Measurements from ENCODE around the gene ATF7IP.
"Not testable (repeated sequence)": the region's sequence is repeated elsewhere in the genome, so short reads cannot be mapped to it uniquely, and the experiment has no call there.

ATF7IP gene, protein sequence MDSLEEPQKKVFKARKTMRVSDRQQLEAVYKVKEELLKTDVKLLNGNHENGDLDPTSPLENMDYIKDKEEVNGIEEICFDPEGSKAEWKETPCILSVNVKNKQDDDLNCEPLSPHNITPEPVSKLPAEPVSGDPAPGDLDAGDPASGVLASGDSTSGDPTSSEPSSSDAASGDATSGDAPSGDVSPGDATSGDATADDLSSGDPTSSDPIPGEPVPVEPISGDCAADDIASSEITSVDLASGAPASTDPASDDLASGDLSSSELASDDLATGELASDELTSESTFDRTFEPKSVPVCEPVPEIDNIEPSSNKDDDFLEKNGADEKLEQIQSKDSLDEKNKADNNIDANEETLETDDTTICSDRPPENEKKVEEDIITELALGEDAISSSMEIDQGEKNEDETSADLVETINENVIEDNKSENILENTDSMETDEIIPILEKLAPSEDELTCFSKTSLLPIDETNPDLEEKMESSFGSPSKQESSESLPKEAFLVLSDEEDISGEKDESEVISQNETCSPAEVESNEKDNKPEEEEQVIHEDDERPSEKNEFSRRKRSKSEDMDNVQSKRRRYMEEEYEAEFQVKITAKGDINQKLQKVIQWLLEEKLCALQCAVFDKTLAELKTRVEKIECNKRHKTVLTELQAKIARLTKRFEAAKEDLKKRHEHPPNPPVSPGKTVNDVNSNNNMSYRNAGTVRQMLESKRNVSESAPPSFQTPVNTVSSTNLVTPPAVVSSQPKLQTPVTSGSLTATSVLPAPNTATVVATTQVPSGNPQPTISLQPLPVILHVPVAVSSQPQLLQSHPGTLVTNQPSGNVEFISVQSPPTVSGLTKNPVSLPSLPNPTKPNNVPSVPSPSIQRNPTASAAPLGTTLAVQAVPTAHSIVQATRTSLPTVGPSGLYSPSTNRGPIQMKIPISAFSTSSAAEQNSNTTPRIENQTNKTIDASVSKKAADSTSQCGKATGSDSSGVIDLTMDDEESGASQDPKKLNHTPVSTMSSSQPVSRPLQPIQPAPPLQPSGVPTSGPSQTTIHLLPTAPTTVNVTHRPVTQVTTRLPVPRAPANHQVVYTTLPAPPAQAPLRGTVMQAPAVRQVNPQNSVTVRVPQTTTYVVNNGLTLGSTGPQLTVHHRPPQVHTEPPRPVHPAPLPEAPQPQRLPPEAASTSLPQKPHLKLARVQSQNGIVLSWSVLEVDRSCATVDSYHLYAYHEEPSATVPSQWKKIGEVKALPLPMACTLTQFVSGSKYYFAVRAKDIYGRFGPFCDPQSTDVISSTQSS

DNA sequence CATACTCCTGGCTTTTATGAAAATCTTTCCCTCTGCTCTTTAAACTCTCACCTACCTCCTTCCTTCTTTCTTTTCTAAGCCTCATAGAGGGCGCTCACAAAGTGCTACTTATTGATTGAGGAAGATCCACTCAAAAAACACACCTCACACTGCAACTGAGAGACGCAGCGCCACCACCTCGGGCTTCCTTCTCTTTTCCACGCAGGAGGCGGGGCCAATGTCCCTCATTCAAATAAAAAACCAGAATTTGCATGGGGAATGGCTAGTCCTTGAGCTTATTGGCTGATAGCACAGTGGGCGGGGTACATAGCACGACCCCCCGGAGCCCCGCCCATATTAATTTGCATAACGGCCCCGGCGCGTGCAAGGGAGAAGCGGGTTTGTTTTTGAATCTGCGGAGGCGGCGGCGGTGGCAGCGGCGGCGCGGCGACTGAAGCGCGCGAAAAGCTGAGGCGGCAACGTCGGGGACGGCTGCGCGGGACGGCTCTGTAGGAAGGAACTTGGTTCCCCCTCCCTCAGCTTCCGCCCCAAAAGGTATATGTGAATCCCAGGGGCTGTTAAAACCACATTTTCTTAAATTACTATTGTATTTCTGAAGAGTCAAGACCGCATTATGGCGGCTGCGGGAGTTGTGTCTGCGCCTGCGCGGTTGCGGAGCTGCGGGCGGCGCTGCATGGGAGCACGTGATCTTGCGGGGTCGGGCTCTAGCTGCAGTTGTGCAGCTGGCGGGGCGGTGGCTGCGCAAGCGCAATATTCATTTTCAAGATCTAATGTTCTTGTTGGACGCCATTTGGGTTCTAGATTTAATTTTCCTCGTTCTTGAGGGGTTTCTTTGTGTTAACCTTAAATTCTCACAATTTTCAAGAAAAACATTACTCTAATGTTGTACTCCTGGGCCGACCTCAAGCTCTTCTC is at the start of gene ATF7IP:
TSS of gene ATF7IP (plus strand) at position 389 of the 915 bp plus-strand sequence. CDS start 58,234 bp downstream, outside the sequence.
- DNase-seq, result peak; percentile 96

- DNase-seq, result no peak
Observed at GRCh38 chr12:14317362-14318146, 47.9 kb upstream of the ATF7IP start.

DNA sequence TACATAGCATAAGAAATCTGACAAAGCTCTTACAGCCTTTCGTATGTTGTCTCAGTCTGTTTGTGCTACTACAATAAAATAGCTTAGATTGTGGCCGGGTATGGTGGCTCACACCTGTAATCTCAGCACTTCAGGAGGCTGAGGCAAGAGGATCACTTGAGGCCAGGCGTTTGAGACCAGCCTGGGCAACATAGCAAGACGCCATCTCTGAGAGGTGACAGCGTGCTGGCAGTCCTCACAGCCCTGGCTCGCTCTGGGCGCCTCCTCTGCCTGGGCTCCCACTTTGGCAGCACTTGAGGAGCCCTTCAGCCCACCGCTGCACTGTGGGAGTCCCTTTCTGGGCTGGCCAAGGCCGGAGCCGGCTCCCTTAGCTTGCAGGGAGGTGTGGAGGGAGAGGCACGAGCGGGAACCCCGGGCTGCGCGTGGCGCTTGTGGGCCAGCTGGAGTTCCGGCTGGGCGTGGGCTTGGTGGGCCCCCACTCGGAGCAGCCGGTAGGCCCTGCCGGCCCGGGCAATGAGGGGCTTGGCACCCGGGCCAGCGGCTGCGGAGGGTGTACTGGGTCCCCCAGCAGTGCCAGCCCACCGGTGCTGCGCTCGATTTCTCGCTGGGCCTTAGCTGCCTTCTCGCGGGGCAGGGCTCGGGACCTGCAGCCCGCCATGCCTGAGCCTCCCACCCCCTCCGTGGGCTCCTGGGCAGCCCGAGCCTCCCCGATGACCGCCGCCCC is 45.6 kb upstream of the ATF7IP start:
- not testable (repeated sequence) for DNase-seq

DNA sequence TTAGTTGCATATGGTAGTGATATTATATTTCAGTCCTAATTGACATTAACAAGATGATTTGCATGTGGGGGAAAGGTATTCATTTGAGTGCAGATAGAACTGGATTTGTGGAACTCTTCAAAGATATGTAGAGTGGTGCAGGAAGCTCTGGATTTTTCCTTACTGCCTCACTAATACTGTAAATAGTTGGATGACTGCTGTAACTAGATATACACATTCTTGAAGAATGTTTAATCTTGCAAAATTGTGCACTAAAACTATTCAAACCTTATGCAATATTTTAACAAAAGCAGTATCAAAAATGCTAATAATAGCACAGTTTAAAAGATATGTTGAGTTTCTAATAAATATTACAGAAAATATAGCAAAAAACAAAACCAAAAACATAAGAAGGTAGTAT is 43.1 kb upstream of the ATF7IP start:
- no peak for DNase-seq

DNA sequence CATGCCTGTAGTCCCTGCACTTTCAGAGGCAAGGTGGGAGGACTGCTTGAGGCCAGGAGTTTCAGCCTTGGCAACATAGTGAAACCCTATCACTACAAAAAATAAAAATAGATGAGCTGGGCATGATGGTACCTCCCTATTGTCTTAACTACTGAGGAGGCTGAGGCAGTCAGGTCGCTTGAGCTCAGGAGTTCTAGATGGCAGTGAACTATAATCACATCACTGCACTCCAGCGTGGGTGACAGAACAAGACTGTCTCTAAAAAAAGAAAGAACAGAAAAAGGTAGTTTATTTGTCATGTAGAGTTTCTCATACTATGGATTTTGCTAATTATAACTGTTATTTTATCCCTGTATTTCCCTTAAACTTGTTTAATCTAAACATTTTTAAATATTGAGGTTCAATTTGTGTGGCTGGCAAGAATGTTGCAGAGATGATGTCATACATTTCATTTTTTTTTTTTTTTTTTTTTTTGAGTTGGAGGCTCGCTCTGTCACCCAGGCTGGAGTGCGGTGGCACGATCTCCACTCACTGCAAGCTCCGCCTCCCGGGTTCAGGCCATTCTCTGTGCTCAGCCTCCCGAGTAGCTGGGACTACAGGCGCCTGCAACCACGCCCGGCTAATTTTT is 39.7 kb upstream of the ATF7IP start:
- no peak for DNase-seq

- no peak for DNase-seq
Observed at GRCh38 chr12:14326699-14327098, 38.8 kb upstream of the ATF7IP start.

DNA sequence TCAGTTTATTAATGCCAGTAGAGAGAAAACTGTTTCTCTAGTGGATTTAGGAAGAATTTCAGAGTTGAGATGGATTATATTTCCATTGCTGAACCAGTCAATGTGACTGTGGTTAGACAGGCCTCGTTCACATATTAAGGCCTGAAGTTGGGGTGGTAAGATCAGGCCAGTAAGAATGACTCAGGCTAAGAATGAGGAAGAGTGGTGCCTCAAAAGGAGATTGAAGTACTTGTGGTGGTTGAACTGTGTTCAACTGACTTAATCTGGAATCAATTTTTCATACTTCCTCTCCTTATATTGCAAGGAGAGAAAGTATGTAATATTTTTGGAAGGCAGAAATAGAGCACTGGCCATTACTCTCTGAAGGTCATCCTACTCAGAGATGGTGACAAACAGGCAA is 37.8 kb upstream of the ATF7IP start:
- no peak for DNase-seq

- DNase-seq, result no peak
Observed at GRCh38 chr12:14332482-14332881, 33.0 kb upstream of the ATF7IP start.

DNA sequence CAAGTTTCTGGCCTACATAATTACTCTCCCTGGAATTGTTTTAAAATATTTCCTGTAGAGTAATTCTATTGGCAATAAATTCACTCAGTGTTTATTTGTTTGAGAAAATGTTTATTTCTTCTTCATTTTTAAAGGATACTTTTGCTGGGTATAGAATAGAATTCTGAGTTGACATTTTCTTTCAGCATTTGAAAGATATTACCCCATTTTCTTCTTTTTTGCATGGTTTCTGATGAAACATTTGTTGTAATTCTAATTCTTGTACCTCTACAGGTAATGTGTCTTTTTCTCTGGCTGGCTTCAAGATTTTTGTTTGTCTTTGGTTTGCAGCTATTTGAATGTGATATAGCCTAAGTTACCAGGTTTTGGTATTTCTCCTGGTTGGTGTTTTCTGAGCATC is 25.1 kb upstream of the ATF7IP start:
- no peak for DNase-seq

DNA sequence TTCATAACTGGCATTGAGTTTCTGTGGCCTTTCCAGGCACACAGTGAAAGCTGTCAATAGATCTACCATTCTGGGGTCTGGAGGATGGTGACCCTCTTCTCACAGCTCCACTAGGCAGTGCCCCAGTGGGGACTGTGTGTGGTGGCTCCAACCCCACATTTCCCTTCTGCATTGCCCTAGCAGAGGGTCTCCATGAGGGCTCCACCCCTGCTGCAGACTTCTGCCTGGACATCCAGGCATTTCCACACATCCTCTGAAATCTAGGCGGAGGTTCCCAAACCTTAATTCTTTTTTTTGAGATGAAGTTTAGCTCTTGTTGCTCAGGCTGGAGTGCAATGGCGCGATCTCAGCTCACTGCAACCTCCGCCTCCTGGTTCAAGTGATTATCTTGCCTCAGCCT is 14.0 kb upstream of the ATF7IP start:
- DNase-seq, result not testable (repeated sequence)

GRCh38 chr12:14352066-14352465 is 13.4 kb upstream of the ATF7IP start:
- DNase-seq, result not testable (repeated sequence)

DNA sequence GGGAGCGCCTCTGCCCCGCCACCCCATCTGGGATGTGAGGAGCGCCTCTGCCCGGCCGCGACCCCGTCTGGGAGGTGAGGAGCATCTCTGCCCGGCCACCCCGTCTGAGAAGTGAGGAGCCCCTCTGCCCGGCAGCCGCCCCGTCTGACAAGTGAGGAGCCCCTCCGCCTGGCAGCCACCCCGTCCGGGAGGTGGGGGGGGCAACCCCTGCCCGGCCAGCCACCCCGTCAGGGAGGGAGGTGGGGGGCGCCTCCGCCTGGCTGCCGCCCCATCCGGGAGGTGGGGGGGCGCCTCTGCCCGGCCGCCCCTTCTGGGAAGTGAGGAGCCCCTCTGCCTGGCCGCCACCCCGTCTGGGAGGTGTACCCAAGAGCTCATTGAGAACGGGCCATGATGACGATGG is 10.8 kb upstream of the ATF7IP start:
- not testable (repeated sequence) for DNase-seq

GRCh38 chr12:14356147-14356546 is 9.3 kb upstream of the ATF7IP start:
- DNase-seq, result no peak

DNA sequence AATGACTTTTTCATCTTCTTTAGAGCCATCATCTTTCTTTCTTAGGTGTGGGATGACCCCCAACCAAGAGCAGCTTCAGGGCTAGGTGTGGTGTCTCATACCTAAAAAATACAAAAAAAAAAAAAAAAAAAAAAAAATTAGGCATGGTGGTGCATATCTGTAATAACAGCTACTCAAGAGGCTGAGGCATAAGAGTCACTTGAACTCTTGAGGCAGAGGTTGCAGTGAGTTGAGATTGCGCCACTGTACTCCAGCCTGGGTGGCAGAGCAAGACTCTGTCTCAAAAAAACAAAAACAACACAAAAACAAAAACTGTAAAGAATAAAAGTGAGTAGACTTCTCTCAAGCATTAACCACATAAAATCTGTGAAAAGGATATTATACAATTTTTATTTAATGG is 8.0 kb upstream of the ATF7IP start:
- DNase-seq, result no peak

DNA sequence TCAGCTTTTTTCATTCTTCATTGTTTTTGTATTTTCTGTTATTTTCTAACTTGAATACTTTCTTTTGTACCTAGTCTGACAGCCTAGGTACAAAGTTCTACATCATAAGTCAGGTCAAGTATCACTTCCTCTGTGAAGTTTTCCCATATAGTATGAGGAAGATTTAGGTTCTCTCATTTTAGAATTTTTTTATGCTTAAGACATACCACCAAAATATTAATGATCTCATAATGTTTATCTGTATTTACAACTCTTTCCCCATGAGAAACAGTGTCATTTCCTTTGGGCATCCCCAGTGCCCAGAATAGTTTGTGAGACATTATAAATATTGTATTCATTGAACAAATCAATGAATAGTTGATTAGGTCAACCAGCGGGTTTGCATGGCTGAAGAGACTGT is 3.1 kb upstream of the ATF7IP start:
- DNase-seq, result no peak

DNA sequence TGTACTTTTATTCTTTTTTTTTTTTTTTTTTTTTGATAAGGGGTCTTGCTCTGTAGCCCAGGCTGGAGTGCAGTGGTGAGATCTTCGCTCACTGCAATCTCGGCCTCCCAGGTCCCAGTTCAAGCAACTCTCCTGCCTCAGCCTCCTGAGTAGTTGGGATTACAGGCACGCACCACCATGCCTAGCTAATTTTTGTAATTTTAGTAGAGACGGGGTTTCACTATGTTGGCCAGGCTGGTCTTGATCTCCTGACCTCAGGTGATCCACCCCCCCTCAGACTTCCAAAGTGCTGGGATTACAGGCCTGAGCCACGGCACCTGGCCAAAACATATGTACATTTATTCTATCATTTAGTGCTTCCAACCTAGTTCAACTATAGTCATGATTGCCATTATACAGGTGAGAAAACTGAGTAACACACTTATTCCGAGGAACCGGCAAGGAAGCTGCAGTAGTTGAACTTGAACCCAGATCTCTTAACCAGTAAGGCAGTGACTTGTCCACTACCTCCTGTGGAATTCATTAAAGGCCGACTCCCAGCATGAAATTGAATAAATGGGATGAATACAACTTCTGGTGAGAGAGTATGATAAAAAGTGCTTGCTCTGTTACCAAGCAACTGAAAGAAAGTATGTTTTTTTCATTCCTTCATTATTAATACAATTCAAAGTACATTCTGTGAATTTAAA is 755 bp upstream of the ATF7IP start:
- DNase-seq, result no peak

DNA sequence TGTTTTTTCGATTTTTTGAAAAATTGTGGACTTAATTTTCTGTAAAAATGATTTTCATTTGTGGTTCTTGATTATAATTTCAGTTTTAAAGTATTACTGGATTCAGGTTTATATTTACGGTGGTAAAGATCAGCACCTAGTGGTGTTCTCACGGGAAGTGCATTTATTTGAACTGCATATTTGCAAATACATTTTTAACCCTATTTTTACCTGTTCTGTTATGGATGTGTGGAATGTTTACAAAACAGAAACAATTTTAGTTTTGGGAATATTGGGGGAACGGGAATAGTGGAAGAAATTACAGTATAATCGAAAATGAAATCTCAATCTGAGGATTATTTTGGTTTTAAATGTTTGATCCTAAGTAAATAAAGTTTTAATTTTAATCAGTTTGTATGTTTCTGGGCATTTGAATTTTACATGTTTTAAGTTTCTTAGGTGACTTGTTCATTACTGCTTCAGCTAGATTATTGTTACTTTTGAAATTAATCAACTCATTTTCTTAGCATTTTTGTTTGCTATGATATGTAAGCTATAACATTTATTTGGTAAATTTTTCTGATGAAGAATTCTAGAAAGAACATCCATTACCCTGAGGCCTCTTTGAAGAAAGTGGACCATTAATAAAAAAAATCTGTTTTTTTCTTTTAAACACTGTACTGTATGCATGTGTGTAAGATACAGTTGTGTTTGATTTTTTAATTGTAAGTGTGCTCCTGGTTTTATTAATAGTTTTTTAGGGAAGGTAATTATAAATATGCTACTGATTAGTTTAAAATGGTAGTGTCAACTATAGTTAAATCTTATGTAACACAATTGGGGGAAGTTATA is 942 bp downstream of the ATF7IP start:
- no peak for DNase-seq

GRCh38 chr12:14367040-14367661 is 1.7 kb downstream of the ATF7IP start:
- peak; percentile 70 for DNase-seq

All from activated CD4-positive, alpha-beta T cell treated with anti-CD3 and anti-CD28 coated beads, Interleukin-10, Interleukin-2, amounts not matched to agents 100 ng/mL and 50 ng/mL, durations not matched to agents 16 hours and 8 hours (primary cell).